ENCODE data around the gene PSMD2. TPM values are rescaled to one million over a fixed set of nuclear protein-coding genes. Genes with fewer than 3 reads are reported as not detected.

The PSMD2 gene
- total and polyA plus RNA-seq, 2 of the 8 experiments (the other 6 are each of a cell fraction or from before 2014, with no cell fraction given), result 350 to 363 TPM

GRCh38 chr3:184335661-184336546 is 36.9 kb downstream of the PSMD2 start (continued):
- TF ChIP-seq TAF7 (optimal IDR thresholded peaks at IDR 0.05; ENCODE audit: borderline replicate concordance, low read depth, low read length), result no peak
- no peak for TF ChIP-seq RXRA (IDR thresholded peaks at IDR 0.05; ENCODE audit: insufficient read depth, low read depth, low read length)
- peak; percentile 60 for TF ChIP-seq TAF1 (IDR thresholded peaks at IDR 0.05; ENCODE audit: low read depth, low read length)
- TF ChIP-seq CREB1 (IDR thresholded peaks at IDR 0.05), result peak; percentile 98
- TF ChIP-seq SIN3A (conservative IDR thresholded peaks at IDR 0.05 in 1 of 2, IDR thresholded peaks at IDR 0.05 in 1 of 2; ENCODE audit: low read depth in 1 of 2, low read length in 2 of 2), result peak; percentile 27 to 31; a peak in 1 of 4 replicates

Measured in H1 (cell line).